GM19438 (cell line): ENCODE data around the gene NRIP2.

ENCODE experiments used
- ATAC-seq: cut with Tn5 transposase; IDR thresholded peaks from one replicate; pipeline ENCODE4 v1.9.1; 2021; ENCODE audit warnings: low read depth; ENCODE audit not compliant: unreplicated experiment

NRIP2 gene

DNA sequence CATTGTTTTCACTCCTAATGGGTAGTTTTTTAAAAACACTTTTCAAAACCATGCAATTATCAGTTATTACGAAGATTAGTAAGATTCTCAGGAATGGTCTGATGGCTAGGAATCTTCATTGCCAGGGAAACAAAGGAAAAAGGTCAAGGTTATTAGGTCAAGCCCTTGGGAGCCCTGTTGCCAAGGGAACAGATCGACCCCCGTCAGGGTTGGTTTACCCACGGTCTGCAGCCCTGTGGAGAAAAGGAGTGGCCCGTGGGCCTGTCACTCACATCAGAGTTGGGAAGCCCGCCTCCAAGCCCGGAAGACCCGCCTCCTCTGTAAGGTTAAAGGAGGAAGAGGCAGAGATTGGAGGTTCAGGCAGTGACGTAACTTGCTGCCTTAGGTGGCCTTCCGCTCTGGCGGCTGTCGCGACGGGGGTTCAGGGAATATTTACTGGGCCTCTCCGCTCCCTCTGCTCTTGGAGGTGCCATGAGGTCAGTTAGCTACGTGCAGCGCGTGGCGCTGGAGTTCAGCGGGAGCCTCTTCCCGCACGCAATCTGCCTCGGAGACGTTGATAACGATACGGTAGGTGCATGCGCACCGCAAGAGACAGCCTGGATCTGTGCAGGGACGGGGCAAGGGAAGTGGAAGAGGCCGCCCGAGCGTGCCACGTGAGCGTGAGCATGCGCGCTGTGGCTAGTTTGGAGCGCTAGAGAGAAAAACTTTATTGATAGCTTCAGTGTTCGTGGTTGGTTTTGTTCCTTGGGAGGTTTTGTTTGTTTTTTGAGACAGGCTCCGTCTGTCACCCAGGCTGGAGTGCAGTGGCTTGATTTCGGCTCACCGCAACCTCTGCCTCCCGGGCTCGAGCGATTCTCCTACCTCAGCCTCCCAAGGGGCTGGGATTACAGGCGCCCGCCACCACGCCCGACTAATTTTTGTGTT lies 22.3 kb downstream of the NRIP2 start, which contains the start of gene ITFG2:
ITFG2 (plus strand) TSS at position 379 of the 924 bp plus-strand sequence; CDS start at position 472, 93 bp downstream.
- ATAC-seq = peak; percentile 93

DNA sequence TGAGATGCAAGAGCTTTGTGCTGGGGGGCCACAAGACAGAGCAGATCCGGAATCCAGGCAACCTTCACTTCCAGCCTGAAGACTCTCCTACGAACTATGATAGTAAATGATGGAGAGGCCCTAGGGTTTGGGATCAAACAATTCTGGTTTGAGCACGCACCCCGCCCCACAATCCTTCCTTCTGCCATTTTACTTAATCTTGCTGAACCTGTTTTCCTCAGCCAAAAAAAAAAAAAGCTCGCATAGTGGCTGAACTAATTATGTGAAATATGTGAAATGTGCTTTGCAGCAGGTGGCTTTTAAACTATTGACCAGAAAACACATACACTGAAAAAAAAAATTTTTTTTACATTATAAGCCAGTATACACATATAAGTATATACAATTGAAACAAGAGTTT lies 23.0 kb downstream of the NRIP2 start:
- ATAC-seq = no peak

DNA sequence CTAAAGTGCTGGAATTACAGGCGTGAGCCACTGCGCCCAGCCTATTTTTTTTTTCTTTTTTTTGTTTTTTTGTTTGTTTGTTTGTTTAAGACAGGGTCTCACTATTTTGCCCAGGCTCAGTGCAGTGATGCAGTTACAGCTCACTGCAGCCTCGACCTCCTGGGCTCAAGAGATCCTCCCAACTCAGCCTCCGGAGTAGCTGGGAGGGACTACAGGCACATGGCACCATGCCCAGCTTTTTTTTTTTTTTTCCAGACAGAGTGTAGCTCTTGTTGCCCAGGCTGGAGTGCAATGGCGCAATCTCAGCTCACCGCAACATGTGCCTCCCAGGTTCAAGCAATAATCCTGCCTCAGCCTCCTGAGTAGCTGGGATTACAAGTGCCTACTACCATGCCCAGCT lies 28.1 kb downstream of the NRIP2 start:
- no peak for ATAC-seq

DNA sequence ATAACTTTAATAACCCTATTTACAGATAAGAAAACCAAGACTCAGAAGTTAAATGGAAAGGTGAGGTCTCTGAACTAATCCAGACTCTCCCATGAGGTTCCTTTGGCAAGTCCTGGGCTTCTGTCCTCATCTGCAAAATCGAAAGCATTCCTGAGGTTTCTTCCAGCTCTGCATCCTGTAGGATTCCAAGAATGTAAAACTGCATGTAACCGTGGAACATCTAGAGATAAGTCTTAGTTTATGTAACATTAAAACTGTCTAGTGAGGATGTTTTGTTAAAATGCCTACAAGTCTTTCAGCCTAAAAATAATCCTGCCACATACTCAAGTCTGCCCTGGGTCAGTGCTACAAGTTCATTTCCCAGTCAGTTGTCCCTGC lies 29.7 kb downstream of the NRIP2 start:
- ATAC-seq = no peak

DNA sequence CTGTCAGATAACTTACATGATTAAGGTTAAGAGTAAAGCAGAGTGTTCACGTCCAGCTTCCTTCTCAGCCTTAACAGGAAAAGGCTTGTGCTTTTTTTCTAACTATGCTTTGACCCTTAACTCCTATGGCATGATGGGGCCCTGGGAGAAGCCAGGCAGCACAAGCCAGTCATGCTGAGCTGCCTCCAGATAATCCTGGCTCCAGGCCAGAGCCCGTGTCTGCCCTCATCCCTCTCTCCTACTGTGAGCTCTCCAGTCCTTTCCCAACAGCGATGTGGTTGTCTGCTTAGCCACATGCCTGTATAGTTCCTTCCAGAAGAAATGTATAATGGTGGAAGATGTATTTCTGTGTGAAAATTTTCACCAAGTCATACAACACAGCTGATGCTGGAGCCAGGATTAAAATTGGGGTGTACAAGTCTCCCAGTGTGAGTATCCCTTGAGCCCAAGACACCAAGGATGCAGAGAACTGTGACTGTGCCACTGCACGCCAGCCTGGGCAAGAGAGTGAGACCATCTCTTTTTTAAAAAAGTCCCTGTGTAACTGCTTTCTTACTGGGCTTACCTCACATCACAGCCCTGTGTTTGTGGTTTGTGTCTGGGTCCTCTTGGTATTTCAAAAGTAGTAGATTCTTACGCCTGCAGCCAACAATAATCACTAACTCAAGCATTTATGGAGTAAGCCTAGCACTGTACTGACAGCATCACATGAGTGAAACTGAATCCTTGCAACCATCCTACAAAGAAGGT lies 30.3 kb downstream of the NRIP2 start:
- ATAC-seq = no peak

DNA sequence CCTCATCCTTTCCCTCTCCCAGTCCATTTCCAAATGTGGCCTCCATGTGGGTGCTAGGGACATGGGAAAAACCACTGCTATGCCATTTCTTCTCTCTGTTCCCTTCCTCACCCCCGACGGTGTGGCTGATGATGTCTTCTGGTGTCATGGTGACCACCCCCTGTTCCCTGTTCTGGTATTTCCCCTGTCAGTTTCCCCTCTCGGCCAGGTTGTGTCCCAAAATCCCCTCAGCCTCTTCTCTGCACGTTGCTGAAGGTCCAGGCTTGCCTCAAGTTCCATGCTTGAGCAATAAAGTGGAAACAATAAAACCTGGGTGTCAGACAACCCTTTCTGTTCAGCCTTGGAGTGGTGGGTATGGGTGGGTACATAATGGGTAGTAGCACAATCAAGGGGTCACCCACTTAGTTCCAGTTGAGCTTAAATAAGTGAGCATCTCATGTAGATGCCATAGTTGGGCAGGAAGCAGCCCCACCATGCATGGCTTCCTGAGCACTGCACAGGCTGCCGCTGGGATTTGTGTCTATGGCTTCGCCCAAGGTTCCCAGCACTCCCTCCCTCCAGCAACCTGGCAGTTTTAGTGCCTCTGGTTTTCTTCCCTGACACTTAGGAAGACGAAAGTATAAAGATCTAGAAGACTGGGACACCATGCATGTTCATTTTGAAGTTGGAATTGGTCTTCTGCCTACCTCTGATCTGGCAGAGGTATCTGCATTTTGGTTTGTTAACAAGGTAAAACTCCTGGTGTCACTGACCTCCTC lies 31.0 kb downstream of the NRIP2 start:
- ATAC-seq = no peak

DNA sequence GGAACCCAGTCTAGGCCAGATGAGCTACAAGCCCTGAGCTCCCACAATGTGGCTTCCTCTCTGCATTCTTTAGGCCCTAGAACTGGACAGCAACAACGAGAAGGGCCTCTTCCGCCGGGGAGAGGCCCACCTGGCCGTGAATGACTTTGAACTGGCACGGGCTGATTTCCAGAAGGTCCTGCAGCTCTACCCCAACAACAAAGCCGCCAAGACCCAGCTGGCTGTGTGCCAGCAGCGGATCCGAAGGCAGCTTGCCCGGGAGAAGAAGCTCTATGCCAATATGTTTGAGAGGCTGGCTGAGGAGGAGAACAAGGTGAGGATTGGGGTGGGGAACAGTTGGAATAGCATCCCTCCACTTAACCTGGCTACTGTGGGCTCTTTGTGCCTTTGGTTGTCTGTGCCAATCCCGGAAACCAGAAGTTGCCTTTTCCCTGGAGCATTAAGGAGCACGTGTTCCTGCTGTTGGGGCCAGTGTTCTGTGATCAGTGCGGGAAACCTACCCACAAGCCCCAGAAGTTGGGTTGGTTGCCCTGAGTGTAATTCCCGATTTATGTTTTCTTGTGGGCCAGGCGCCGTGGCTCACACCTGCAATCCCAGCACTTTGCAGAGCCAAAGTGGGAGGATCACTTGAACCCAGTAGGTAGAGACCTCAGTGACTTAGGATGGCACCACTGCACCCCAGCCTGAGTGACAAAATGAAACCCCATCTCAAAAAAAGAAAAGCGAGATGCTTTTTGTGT lies 33.6 kb downstream of the NRIP2 start:
- no peak for ATAC-seq

DNA sequence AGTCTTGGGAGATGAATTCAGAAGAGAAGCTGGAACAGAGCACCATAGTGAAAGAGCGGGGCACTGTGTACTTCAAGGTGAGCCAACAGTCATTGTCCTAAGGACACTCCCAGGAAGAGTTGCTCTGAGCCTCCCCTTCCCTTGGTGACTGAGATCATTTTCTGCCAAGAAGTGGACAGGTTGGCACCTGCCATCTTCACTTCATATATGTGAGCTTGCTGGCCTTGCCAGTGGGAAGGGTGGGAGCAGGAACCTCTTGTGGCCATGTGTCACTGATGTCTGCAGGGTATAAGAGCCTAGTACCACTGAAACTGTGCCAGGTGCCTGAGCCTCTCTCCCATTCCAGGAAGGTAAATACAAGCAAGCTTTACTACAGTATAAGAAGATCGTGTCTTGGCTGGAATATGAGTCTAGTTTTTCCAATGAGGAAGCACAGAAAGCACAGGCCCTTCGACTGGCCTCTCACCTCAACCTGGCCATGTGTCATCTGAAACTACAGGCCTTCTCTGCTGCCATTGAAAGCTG lies 34.7 kb downstream of the NRIP2 start:
- ATAC-seq = no peak

DNA sequence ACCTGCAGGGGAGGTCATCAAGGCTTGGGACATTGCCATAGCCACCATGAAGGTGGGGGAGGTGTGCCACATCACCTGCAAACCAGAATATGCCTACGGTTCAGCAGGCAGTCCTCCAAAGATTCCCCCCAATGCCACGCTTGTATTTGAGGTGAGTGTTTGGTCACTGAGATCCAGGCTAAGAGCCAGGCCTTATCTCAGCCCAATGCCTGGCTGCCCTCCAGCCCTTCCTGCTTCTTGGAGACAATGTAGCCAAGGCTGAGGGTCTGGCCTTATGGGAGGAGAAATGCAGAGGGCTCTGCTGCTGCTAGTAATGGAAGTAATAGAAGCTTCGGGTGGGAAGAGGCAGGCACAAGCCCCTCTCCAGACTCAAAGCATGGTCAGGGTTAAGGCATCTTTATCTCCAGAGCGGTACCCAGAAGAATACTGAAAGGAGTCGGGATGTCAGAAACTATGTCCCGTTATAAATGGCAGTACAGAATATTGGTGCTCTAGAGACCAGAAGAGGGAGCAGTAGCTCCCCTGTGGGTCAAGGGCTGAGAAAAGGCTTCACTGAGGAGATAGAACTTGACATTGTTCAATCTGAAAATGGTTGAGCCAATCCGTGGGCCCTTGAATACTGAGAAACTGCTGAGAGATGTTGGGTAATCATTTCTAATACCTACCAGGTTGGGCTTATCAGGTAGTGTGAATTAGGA lies 37.0 kb downstream of the NRIP2 start:
- no peak for ATAC-seq

DNA sequence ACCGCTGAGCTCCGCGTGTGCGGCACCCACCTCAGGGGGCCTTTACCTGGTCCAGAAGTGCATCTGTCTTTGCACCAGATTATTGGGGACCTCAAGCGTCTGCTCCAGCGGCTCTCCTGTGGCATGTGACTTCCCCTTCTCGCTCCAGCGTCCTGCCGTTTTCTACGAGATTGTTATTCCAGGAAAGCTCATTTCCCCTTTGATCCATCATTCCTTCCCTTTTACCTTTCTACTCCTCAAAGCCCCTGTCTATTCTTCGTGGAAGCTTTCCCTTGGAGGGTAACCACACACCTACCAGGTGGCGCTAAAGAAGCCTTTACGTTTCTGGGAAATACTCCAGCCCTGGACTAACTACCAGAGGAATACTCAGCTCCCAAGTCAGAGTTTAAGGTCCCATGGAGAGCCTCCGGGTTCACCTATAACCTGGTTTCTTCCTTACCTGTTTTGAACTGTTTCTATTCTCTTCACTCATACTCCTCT lies 38.6 kb downstream of the NRIP2 start:
- ATAC-seq = no peak

DNA sequence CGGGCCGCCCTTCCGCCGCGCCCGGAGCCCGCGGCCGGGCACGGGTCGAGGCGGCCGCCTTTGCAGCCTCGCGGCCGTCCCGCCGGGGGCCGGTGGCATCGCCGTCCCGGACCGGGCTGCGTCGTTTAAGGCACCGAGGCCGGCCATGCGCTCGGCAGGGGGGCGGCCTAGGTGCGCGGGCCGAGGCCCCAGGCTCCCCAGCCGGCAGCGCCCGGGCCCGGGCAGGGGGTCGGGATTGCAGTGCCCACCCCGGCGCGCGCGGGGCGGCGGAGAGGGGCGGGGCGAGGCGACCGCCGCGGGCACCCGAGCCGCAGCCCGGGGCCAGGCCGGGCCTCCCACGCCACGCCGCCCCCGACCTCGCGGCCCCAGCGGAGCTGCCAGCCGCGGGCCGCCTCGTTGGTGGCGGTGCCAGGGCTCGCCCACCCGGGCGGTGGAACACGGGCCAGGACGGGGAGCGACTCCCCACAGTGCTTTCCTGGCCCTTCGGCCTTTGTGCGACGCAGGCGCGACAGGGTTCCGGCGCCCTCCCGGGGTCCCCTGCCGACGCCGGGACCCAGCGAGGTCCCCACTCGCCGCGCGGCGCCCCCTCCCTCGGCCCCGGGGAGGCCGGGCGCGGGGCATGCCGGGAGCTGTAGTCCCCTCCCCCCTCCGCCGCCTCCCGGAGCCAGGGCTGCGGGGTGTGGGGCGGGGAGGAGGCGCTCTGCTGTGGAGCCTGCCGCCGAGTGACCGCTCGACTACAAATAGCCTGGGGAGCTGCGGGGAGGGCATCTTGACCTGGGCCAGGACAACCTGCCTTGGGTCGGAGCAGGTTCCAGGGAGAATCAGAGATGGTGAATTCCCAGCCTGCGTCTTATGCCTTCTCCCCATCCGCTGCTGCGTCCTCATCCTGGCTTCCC lies 39.3 kb downstream of the NRIP2 start:
- peak; percentile 66 for ATAC-seq

DNA sequence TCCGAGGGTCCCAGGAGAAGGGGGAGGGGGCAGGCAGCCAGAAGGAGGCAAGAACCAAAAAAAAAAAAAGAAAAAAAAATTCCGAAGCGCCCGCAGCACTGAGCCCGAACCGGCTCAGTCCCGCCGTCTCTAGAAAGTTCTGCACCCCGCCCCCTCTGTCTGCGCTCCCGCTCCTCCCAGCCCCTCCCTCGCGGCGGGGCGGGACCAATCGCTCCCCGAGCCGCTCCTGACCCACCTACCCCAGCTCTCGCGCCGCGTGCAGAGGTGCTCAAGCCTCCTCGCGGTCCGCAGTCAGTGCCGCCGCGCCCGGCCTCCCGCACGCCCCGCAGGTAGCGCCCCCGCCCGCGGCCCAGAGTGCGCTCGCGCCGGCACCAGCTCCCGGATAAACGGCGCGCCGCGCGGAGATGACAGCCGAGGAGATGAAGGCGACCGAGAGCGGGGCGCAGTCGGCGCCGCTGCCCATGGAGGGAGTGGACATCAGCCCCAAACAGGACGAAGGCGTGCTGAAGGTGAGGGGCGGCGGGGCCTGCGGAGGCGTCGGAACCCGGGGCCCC lies 40.0 kb downstream of the NRIP2 start, which contains the start of gene FKBP4:
FKBP4 (plus strand) TSS at position 235 of the 554 bp plus-strand sequence; CDS start at position 405, 170 bp downstream.
- peak; percentile 75 for ATAC-seq

DNA sequence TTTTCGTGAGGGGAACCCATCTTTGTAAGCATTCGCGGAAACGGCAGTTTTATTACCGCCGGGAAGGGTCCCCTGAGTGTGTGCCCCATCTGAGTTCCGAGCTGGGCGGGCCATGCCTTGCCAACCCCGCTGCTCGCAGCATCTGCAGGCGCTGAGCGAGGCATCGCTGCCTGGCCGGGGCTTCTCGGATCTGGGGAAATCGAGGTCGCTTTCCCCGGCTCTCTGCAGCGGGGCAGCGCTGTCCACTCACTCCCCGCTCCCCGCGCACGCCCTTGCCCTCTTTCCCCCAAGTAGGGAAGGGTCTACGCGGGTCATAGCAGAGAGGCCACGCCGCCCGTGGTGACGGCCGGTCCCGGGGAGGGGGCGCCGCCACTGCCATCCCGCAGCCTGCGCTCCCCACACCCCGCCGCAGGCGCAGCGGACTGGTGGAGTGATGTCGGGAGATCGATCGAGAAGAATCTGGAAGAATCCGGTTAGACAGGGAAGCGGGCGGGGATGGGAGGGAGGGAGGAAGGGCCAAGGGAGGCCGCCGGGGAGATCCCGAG lies 40.6 kb downstream of the NRIP2 start:
- ATAC-seq = no peak

DNA sequence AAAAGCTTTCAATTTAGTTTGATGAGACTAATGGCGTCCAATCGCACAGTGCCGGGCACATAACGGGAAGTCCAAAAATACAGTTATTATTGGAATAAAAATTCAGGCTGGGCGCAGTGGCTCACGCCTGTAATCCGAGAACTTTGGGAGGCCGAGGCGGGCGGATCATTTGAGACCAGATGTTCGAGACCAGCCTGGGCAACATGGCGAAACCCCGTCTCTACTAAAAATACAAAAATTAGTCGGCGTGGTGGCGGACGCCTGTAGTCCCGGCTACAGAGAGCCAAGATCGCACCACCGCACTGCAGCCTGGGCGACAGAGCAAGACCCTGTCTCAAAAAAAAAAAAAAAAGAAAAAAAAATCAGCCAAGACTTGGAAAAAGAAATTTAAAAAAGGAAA lies 41.3 kb downstream of the NRIP2 start:
- ATAC-seq = no peak

DNA sequence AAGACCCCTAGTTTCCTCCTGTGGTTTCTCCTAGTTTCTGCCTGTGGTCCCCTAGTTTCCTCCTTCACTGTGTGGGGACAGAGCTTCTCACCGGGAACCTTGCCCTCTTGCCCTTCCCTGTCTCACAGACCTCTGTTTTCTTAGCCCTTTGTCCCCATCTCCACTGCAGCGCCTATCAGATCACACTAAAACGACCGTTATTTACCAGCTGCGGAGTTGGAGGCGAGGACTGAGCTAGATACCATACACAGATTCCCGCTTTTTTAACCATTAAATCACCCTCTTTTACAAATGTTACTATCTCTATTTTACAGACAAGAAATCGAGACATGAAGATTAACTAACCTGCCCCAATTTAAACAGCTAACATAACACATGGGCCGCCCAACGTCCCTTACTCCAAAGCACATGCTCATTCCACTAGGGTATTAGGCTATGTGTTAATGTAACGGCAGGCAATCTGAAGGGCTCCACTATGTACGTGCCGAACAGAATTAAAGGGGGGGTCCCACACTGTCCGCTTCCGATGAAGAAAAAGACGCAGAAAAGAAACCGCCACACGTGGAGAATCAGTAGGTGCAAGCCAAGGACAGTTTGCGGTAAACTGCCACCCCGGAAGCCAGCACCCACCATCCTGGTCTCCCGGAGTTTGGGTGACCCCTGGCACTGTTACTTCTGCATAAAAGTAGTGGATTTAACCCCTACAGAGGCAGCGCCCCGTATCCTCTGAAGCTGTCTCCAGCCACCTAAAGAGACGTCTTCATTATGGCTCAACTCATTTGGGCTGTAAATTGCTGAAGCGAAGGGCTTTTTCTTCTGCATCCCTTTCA lies 41.9 kb downstream of the NRIP2 start:
- no peak for ATAC-seq

DNA sequence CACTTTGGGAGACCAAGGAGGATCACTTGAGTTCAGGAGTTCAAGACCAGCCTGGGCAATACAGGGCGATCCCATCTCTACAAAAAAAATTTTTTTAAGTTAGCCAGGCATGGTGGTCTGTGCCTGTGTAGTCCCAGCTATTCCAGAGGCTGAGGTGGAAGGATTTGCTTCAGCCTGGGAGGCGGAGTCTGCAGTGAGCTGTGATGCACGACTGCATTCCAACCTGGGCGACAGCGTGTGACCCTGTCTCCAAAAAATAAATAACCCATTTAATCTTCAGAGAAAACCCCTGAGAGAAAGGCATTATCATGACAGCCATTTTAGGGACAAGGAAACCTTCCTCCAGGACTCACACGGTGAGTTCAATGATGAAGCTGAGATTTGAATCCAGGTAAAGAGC lies 43.7 kb downstream of the NRIP2 start:
- ATAC-seq = no peak

DNA sequence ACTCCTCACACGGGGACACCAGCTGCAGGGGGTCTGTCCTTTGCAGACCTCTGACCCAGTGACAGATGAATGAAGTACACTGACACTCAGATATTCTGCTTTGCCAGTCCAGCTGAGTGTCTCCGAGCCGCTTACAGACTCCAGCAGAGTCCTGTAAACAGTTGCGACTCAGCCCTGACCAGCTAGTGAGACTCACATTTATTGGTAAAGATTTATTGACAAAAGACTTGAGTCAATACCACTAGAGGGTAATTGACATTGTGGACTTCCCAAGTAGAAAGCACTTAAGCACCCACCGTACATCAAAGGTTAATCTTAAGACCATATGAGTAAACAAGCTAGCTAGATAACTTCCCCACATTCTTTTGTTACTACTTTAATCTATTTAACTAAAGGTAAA lies 49.8 kb downstream of the NRIP2 start:
- ATAC-seq = no peak
